Measurements from ENCODE around the gene ZNF575. TPM values are rescaled to one million over a fixed set of nuclear protein-coding genes. Genes with fewer than 3 reads are reported as not detected.

Gene ZNF575
- polyA plus RNA-seq, 1 experiment: 0.16 TPM

DNA sequence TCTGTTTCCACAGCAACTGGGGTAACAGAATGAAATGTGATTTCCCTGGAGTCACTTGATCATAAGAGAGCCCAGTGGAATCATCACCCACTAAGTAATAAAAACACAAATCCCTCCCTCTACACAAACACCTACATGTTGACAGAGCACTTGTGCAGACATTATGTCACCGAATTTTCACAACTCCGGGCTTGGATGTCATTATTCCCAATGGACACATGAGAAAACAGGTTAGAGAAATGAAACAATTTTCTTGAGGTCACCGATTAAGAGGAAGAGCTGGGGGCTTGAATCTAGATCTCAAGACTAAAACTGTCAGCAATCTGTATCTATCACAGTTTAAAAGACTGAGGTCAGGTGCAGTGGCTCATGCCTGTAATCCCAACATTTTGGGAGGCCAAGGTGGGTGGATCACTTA lies 39.2 kb downstream of the ZNF575 start:
- Histone ChIP-seq H3K27me3 (ENCODE audit: control insufficient read depth, insufficient read depth, low read length) (no peaks in the 10 kb centered on the region), H3K9me3 (ENCODE audit: control insufficient read depth, insufficient read depth, low read length) (peaks cover 3% of the 10 kb centered on the region; the same call in 1 of the 2 replicates), H3K27ac (ENCODE audit: low read depth, low read length) (no peak overlapping the region), H3K4me3 (ENCODE audit: low read depth, low read length) (no peak overlapping the region)
- ChIA-PET CTCF (no interaction called here), POLR2A (no interaction called here)
- TF ChIP-seq, protein P1, sequence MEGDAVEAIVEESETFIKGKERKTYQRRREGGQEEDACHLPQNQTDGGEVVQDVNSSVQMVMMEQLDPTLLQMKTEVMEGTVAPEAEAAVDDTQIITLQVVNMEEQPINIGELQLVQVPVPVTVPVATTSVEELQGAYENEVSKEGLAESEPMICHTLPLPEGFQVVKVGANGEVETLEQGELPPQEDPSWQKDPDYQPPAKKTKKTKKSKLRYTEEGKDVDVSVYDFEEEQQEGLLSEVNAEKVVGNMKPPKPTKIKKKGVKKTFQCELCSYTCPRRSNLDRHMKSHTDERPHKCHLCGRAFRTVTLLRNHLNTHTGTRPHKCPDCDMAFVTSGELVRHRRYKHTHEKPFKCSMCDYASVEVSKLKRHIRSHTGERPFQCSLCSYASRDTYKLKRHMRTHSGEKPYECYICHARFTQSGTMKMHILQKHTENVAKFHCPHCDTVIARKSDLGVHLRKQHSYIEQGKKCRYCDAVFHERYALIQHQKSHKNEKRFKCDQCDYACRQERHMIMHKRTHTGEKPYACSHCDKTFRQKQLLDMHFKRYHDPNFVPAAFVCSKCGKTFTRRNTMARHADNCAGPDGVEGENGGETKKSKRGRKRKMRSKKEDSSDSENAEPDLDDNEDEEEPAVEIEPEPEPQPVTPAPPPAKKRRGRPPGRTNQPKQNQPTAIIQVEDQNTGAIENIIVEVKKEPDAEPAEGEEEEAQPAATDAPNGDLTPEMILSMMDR (IDR thresholded peaks at IDR 0.05; ENCODE audit: low read depth, low read length): no peak
- DNase-seq (ENCODE audit: low read depth, low spot score): no peak

DNA sequence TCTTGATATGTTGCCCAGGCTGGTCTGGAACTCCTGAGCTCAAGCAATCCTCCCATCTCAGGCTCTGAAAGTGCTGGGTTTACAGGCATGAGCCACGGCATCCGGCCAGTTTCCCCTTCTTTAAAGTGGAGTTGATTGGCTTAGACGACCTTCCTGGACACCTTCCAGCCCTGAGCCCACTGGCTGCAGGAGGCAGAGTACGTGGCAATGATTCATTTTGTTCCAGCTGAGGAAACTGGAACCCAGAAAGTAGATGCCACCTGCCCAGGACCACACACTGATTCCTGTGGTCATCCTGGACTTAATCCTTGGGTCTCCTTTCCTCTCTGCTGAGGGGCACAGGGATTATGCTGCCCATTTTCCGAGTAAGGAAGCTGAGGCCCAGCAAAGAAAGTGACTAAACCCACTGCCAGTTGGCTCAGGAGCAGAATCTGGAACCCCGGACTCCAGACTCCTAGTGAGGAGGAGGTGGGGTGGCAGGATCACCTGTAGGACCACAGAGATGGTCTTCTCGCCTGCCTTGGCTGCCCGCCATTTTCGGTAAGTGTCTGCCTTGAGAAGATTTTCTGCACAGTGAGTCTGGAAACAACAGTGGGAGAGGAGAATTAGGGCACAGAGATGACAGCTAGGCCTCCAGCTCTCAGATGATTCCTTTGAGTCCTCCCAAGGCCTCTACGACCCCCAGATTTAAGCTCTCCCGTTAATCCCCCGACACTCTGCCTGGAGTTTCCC lies 41.6 kb downstream of the ZNF575 start:
- ChIA-PET POLR2A (interaction anchor here (1.1 to 1.2 kb wide), 3 partner anchors 20 to 41 kb away, joined by 3 to 8 read pairs (median 3); partner anchors contain the start of genes IRGQ, ZNF575 and ZNF576), CTCF (interaction anchor here (1.0 to 3.0 kb wide), 5 partner anchors 20 to 40 kb away, joined by 3 to 20 read pairs (median 4); partner anchors contain the start of gene ZNF576)
- peaks cover 3% of the 10 kb centered on the region; the same call in 1 of the 2 replicates for H3K9me3 ChIP-seq (ENCODE audit: control insufficient read depth, insufficient read depth, low read length)
- TF ChIP-seq, protein P1 (IDR thresholded peaks at IDR 0.05; ENCODE audit: low read depth, low read length): no peak
- DNase-seq (ENCODE audit: low read depth, low spot score): no peak
- peaks cover 2% of the 10 kb centered on the region for H3K27me3 ChIP-seq (ENCODE audit: control insufficient read depth, insufficient read depth, low read length)
- peak overlapping the region; percentile 61 for H3K27ac ChIP-seq (ENCODE audit: low read depth, low read length)
- H3K4me3 ChIP-seq (ENCODE audit: low read depth, low read length): peak overlapping the region; percentile 95

DNA sequence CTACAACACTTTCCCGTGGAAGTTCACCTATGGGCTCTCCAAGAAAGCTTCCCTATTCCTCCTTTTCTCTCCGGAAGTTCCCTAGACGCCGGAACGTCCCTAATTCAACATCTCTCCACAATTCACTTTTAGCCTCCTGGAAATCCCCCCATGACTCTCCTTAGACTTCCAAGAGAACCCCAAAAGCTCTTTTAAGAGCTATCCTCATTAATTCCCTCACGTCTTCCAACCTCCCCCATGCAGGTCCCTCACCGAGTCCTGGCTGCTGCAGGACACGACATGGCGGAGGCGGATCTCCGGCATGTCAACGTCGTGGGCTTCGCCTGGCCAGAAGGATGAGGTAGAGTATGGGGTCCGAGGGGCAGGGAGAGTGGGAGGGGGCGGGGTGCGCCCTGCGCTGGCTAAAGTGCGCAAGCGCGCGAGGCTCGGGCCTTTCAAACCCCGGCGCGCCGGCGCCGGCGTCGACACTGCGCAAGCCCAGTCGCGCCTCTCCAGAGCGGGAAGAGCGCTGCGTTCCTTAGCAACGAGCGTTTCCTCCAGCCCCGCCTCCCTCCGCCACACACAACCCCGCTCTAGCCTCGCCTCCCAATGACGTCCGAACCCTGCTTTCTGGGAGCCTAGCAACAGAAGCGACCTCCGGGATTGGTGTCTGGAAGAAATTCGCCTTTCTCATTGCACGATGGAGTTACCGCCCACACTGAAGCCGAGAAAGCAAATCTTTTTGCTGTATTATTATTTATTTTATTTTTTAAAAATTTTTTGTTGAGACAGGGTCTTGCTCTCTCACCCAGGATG lies 42.4 kb downstream of the ZNF575 start, which contains the start of the genes PINLYP and XRCC1:
Gene PINLYP, plus strand, starts transcription at position 646 of the 795 bp plus-strand sequence. CDS start 1,391 bp downstream, outside the sequence.
Gene XRCC1, minus strand, starts transcription at position 372 of the 795 bp plus-strand sequence. Its CDS starts 69 bp downstream, at position 303.
- CTCF ChIA-PET: interaction anchor here (1.3 to 3.0 kb wide), 3 partner anchors 19 to 21 kb away, joined by 3 to 20 read pairs (median 6); partner anchors contain the start of gene ZNF576
- Histone ChIP-seq H3K27me3 (ENCODE audit: control insufficient read depth, insufficient read depth, low read length) (peaks cover 2% of the 10 kb centered on the region), H3K27ac (ENCODE audit: low read depth, low read length) (peak within 1 kb of the TSS; percentile 61), H3K9me3 (ENCODE audit: control insufficient read depth, insufficient read depth, low read length) (peaks cover 3% of the 10 kb centered on the region; the same call in 1 of the 2 replicates), H3K4me3 (ENCODE audit: low read depth, low read length) (peak within 1 kb of the TSS; percentile 95)
- peak; percentile 94 for DNase-seq (ENCODE audit: low read depth, low spot score)
- POLR2A ChIA-PET: interaction anchor here (1.1 kb wide), 2 partner anchors 21 to 42 kb away, joined by 3 to 8 read pairs; partner anchors contain the start of genes IRGQ, ZNF575 and ZNF576
- TF ChIP-seq, protein P1 (IDR thresholded peaks at IDR 0.05; ENCODE audit: low read depth, low read length): peak; percentile 6; the same call in 1 of the 2 replicates

DNA sequence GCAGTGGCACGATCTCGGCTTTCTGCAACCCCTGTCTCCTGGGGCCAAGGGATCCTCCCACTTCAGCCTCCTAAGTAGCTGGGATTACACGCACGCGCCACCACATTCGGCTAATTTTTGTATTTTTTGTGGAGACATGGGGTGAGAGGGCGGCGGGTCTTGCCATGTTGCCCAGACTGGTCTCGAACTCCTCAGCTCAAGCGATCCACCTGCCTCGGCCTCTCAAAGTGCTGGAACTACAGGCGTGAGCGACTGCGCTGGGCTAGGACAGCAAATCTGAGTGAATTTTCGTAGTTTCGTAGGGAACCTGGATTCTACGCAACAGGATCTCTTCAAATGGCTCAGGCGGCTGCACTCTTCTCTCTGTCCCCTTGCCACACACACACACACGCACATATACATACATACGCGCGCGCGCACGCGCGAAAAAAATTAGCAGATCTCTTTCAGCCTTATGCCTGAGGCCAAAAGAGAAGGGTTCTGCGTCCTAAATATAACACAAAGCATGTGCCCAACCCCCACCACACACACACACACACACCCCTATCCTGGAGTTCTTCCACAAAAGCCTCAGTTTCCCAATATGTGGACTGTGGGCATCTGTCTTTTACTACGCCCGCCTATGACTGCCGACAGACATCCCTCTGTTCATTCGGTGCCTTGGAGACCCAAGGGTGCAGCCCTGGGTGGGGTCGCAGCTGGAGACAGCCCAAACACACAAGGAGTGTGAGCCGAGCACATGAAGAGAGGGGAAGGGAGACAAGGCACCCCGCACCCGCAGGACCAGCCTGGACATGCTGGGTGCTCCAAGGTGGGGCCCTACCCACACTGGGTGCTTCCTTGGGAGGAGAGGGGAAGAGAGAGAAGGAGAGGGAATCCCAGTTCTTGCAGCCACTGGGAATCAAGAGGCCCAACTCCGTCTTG lies 43.2 kb downstream of the ZNF575 start:
- H3K27ac ChIP-seq (ENCODE audit: low read depth, low read length): peak overlapping the region; percentile 61
- H3K4me3 ChIP-seq (ENCODE audit: low read depth, low read length): peak overlapping the region; percentile 58
- TF ChIP-seq, protein P1 (IDR thresholded peaks at IDR 0.05; ENCODE audit: low read depth, low read length): no peak
- peaks cover 3% of the 10 kb centered on the region; the same call in 1 of the 2 replicates for H3K9me3 ChIP-seq (ENCODE audit: control insufficient read depth, insufficient read depth, low read length)
- CTCF ChIA-PET: interaction anchor here (2.6 to 3.0 kb wide), 2 partner anchors 18 to 21 kb away, joined by 6 to 20 read pairs; no protein-coding TSS in a partner anchor
- DNase-seq (ENCODE audit: low read depth, low spot score): no peak
- POLR2A ChIA-PET: no interaction called here
- peaks cover 2% of the 10 kb centered on the region for H3K27me3 ChIP-seq (ENCODE audit: control insufficient read depth, insufficient read depth, low read length)

All from AG04450 (cell line).